Left lobe of liver (tissue), 2 donors: Measurements from ENCODE around the gene LSM2. TPM values are rescaled to one million over a fixed set of nuclear protein-coding genes. Genes with fewer than 3 reads are reported as not detected.

ENCODE experiments used
- ATAC-seq: fragments of 200-7000 bp; cut with Tn5 transposase; one replicate; pipeline ENCODE4 v1.9.1; 2020; ENCODE audit warnings: mild to moderate bottlenecking, moderate library complexity
- DNase-seq: peaks from one replicate; pipeline ENCODE4 v3.0.0-alpha.2; 2020; ENCODE audit warnings: low spot score
- total RNA-seq: library from RNA; stranded (reverse); gene quantifications from one replicate; pipeline ENCODE4 v1.2.1, GENCODE V29; 2021
- donor health status: DM: no; HTN: no; CAD: no; lungs with moderate emphysema.
- donor health status: DM: no; HTN: yes; CAD: no.

LSM2 gene
- total RNA-seq, 1 donor from 2014 or later, result 9.8 TPM

- ATAC-seq, result peak; percentile 40
- no peak for DNase-seq
These were observed 27.5 kb downstream of the LSM2 start for GRCh38 chr6:31778999-31779885.

DNA sequence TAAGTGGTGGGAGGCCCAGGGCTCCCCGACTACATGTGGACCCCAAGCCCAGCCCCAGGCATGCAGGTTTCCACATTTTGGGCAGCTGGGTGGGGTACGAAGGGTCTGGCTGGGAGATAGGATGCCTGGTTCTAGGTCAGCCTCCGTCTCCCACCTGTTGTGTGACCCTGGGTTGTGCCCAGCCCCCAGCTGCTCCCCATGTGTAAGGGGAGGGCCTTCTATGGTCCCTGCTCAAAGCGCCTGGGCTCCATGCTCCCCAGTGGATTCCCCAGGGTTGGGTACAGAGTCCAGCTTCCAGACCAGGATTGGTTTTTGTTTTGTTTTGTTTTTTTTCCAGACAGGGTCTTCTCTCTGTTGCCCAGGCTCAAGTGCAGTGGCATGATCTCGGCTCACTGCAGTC lies 28.6 kb downstream of the LSM2 start:
- DNase-seq, result no peak
- ATAC-seq, result no peak

GRCh38 chr6:31777667-31778050 lies 29.1 kb downstream of the LSM2 start:
- DNase-seq (no peak), ATAC-seq (no peak)

- ATAC-seq, result peak; percentile 77
- DNase-seq, result peak; percentile 93
These were observed 29.6 kb downstream of the LSM2 start, which contains the start of gene VWA7 for GRCh38 chr6:31776989-31777666. Gene VWA7 (minus strand): TSS chr6:31777328. CDS start chr6:31776779, 549 bp downstream.

- ATAC-seq (no peak), DNase-seq (no peak)
These were observed 30.2 kb downstream of the LSM2 start for GRCh38 chr6:31776485-31776988.

DNA sequence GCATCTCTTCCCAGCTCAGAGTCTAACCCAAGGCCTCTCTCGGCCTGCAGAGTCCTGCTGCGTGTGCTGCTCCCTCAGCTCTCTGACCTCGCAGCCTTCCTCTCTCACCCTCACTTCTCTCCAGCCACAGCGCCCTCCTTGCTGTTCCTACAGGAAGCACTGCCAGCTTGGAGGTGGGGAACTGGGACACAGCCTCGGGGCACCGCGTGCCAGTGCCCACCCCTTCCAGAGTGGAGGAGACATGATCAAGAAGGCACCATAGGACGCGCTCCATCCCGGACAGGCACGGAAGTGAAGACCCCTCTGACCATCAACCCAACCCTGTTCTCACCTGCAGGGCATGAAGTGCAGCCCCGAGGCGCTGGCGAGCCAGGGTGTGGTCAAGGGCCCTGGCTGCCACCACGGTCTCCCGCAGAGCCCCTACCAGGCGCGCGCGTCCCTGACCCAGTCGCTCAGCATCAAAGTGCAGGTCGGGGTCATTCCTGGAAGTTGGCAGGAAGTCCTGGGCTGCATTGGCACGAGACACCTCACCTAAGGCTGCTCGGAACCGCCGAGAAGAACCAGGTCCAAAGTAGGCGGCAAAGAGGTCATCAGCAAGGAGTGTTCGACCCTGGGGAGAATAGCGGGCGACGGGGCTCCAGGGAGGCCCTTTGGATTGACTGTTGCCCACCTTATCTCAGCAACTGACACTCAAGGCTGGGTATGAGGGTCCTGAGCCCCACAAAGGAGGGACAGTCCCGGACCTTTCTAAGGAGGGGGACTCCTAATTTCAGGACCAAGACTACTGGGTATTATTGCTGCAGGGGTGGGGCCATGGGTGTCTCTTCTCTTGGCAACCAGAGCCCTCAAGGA lies 30.9 kb downstream of the LSM2 start:
- ATAC-seq, result peak; percentile 19

DNA sequence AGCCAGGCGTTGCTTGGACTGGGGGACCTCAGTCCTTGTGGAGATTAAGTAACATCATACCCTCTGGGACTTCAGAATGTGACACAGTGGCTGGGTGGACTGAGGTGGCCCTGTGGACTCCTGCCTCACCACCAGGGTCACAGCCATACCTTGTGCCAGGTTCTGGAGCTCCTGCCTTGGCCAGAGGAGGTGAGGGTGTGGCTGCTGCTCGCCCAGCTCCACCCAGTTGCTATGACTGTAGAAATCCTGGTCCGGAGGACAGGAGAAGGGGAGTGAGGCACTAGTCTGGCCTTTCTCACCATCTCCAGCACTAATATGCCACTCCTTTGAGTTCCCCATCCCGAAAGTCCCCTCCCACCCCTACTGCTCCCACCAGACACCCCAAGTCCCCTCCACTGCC lies 31.6 kb downstream of the LSM2 start:
- no peak for DNase-seq
- peak; percentile 25 for ATAC-seq

More for the DNA sequence above, 30.9 kb downstream of the LSM2 start:
- peak; percentile 76 for DNase-seq

DNA sequence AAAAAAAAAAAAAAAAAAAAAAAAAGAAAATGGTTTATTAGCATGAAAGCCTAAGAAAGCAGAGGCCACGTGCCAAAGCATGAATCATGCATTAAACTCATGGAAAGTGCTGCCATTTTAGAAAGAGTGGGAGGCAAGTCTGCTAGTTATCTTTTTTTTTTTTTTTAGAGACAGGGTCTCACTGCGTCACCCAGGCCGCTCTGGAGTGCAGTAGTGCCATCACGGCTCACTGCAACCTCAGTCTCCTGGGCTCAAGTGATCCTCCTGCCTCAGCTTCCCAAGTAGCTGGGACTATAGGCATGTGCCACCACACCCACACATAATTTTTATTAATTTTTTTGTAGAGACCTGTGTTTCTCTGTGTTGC lies 34.8 kb downstream of the LSM2 start:
- ATAC-seq, result no peak
- no peak for DNase-seq

DNA sequence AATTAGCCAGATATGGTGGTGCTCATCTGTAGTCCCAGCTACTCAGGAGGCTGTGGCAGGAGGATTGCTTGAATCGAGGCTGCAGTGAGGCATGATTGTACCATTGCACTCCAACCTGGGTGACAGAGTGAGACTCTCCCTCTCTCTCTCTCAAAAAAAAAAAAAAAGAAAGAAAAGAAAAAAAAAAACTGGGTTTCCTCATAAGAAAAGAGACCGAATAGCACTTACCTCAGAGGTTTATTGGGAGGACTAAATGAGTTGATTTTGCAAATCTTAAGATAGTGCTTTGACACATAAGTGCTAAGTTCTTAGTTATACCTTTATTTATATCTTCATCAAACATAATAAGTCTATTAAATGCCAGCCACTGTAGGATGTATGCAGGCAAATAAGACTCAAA lies 35.9 kb downstream of the LSM2 start:
- DNase-seq (no peak), ATAC-seq (no peak)

- ATAC-seq (peak; percentile 87), DNase-seq (peak; percentile 87)
These were observed 36.9 kb downstream of the LSM2 start for GRCh38 chr6:31769684-31770371.

DNA sequence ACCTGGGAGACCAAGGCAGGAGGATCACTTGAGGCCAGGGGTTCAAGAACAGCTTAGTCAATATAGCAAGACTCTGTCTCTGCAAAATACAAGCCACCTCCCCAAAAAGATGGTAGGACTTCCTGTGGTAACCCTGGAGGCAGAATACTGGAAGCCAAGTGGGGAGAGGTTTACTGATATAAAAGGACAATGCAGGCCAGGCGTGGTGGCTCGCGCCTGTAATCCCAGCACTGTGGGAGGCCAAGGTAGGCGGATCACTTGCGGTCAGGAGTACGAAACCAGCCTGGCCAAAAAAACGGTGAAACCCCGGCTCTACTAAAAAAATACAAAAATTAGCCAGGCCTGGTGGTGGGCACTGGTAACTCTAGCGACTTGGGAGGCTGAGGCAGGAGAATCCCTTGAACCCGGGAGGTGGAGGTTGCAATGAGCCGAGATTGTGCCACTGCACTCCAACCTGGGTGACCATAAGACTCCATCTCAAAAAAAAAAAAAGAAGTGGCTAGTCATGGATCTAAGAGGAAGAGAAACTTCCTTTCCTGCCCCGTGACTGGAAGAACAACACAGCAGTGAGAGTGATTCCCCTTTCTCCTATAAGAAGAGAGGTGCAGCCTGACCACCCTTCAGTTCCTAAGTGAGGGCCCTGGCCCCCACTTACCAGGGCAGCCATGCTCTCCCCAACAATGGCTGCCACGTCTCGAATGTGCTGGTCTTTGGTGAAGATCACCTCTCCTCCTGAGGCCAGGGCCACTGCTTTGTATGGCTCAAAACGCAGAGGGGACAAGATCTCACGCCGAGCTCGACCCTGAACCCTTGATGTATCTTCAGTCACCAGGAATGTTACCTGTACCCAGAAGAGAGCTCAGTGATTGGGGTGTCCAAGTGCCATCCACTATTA lies 38.2 kb downstream of the LSM2 start:
- no peak for ATAC-seq
- DNase-seq, result no peak

DNA sequence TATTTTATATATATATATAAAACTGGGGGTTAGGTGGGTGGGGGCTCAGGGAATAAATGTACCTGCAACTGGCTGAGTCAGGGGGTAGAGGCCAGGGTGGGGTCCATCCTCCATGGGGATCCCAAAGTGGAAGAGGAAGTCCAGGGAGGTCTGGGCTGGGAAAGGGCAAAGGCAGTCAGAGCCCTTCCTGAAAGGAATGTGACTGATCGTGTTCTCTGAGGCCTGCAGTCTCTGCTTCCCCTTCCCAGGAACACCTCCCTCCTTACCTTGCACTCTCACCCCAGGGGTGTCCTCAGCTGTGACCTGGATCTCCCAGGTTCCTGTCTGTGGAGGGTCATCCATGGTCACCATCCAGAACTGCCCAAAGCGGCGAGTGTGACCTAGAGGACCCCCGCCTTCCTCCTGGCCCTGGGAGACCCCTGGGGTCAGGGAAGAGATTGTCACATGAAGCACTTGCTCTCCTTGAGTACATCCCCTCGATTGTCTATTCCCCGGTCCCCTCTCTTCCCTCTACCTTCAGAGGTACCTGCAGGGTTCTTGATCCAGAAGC lies 39.6 kb downstream of the LSM2 start:
- no peak for DNase-seq
- ATAC-seq, result no peak

GRCh38 chr6:31765910-31766794 lies 40.6 kb downstream of the LSM2 start:
- ATAC-seq (no peak), DNase-seq (no peak)

DNA sequence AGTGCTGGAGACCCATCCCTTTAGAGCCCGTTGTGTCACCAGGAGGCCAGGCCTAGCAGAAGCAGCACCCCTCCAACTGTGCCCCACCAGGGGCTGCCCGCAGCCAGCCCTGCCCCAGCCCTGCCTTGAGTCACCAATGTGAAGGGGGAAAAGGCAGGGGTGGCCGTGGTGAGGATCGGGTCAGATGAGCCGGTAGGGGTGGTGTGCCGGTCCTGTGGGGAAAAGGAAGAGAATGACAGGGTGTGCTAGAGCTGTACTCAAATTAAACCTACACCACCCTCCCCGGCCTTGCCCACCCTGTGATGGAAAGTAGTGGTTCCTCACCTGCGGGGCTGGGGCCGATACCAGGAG lies 41.2 kb downstream of the LSM2 start:
- DNase-seq (no peak), ATAC-seq (no peak)

DNA sequence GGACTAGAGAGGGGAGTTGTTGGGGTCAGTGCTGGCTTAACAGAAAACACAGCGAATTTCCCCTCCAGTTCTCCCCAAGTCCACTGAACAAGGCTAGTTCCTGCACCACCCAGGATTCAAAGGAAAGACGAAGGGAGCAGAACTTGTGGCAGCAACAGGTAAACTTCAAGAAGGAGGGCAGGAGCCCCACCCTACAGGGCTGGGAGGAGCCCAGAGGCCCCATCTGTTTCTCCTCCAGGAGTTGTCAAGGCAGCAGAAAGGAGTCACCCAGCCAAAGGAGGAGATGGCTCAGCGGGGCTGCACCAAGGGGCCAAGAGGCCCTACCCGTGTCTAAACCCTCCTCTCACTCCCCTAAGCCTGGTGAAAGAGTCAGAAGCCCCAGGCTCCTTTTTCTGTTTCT lies 42.6 kb downstream of the LSM2 start:
- DNase-seq (no peak), ATAC-seq (no peak)

GRCh38 chr6:31763619-31763940 lies 43.2 kb downstream of the LSM2 start:
- ATAC-seq (no peak), DNase-seq (no peak)

- no peak for DNase-seq
- no peak for ATAC-seq
These were observed 43.7 kb downstream of the LSM2 start for GRCh38 chr6:31762878-31763618.

DNA sequence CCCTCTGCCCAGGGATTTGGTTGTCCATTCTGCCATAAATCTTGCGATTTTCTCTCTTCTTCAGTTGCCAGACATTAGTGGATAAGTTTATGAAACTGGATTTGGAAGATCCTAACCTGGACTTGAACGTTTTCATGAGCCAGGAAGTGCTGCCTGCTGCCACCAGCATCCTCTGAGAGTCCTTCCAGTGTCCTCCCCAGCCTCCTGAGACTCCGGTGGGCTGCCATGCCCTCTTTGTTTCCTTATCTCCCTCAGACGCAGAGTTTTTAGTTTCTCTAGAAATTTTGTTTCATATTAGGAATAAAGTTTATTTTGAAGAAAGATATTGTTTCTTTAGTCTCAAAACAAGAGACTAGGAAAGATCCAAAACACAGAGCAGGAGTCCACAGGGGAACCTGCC lies 44.4 kb downstream of the LSM2 start, which contains the start of gene SAPCD1:
Gene SAPCD1, plus strand, starts transcription at position 301 of the 400 bp plus-strand sequence. CDS start 399 bp downstream, outside the sequence.
- ATAC-seq (no peak), DNase-seq (no peak)
